Mucosa of stomach (tissue), 1 donor: ENCODE results near the gene OVCA2.

Experiments
- H3K27me3 ChIP-seq: one replicate; pipeline ENCODE4 v1.7.0; 2013; ENCODE audit warnings: mild to moderate bottlenecking, low read length; ENCODE audit not compliant: control insufficient read depth, insufficient read depth
- H3K36me3 ChIP-seq: one replicate; pipeline ENCODE4 v1.7.0; 2013; ENCODE audit warnings: low read length; ENCODE audit not compliant: control insufficient read depth, insufficient read depth
- H3K4me1 ChIP-seq: one replicate; pipeline ENCODE4 v1.7.0; 2013; ENCODE audit warnings: mild to moderate bottlenecking, low read length; ENCODE audit not compliant: control insufficient read depth, insufficient read depth
- H3K4me3 ChIP-seq: one replicate; pipeline ENCODE4 v1.7.0; 2013; ENCODE audit warnings: low read length
- H3K9ac ChIP-seq: one replicate; pipeline ENCODE4 v1.7.0; 2013; ENCODE audit warnings: mild to moderate bottlenecking, low read length, moderate library complexity
- H3K9me3 ChIP-seq: one replicate; pipeline ENCODE4 v1.7.0; 2013; ENCODE audit warnings: mild to moderate bottlenecking, low read length, moderate library complexity; ENCODE audit not compliant: control insufficient read depth
- donor health status: Pancreatic carcinoma.

OVCA2 gene

GRCh38 chr17:2028737-2029136 is 13.1 kb upstream of the OVCA2 start:
- Histone ChIP-seq H3K4me1 (peaks cover 29% of the 10 kb centered on the region), H3K36me3 (no peaks in the 10 kb centered on the region), H3K27me3 (peaks cover 46% of the 10 kb centered on the region), H3K9ac (no peak overlapping the region), H3K9me3 (no peaks in the 10 kb centered on the region), H3K4me3 (no peak overlapping the region)

- peaks cover 32% of the 10 kb centered on the region for H3K27me3 ChIP-seq
Observed at GRCh38 chr17:2029911-2030778, 11.7 kb upstream of the OVCA2 start, which contains the start of gene DPH1. Gene DPH1 (plus strand): TSS chr17:2030153. CDS start chr17:2030170, 17 bp downstream.

GRCh38 chr17:2030779-2031163 is 11.1 kb upstream of the OVCA2 start:
- Histone ChIP-seq H3K9me3 (no peaks in the 10 kb centered on the region), H3K4me1 (peaks cover 16% of the 10 kb centered on the region), H3K27me3 (peaks cover 26% of the 10 kb centered on the region), H3K36me3 (no peaks in the 10 kb centered on the region), H3K9ac (peak overlapping the region; percentile 63), H3K4me3 (peak overlapping the region; percentile 76)

More at GRCh38 chr17:2029911-2030778, 11.7 kb upstream of the OVCA2 start, which contains the start of gene DPH1:
- peaks cover 21% of the 10 kb centered on the region for H3K4me1 ChIP-seq
- no peaks in the 10 kb centered on the region for H3K9me3 ChIP-seq
- no peaks in the 10 kb centered on the region for H3K36me3 ChIP-seq
- H3K9ac ChIP-seq = peak within 1 kb of the TSS; percentile 63
- H3K4me3 ChIP-seq = peak within 1 kb of the TSS; percentile 76

- Histone ChIP-seq H3K36me3 (peaks cover 4% of the 10 kb centered on the region), H3K4me3 (no peak overlapping the region), H3K9ac (no peak overlapping the region), H3K27me3 (peaks cover 10% of the 10 kb centered on the region), H3K9me3 (no peaks in the 10 kb centered on the region), H3K4me1 (peaks cover 11% of the 10 kb centered on the region)
Observed at GRCh38 chr17:2033153-2033552, 8.7 kb upstream of the OVCA2 start.

GRCh38 chr17:2034157-2034556 is 7.7 kb upstream of the OVCA2 start:
- Histone ChIP-seq H3K27me3 (no peaks in the 10 kb centered on the region), H3K9me3 (no peaks in the 10 kb centered on the region), H3K4me3 (no peak overlapping the region), H3K4me1 (peaks cover 11% of the 10 kb centered on the region), H3K9ac (no peak overlapping the region), H3K36me3 (peaks cover 4% of the 10 kb centered on the region)

- H3K4me1 ChIP-seq = peaks cover 7% of the 10 kb centered on the region
- H3K4me3 ChIP-seq = no peak overlapping the region
- H3K27me3 ChIP-seq = no peaks in the 10 kb centered on the region
- peaks cover 4% of the 10 kb centered on the region for H3K36me3 ChIP-seq
- H3K9ac ChIP-seq = no peak overlapping the region
- no peaks in the 10 kb centered on the region for H3K9me3 ChIP-seq
Observed at GRCh38 chr17:2034806-2035540, 6.8 kb upstream of the OVCA2 start.

GRCh38 chr17:2035541-2036488 is 6.0 kb upstream of the OVCA2 start:
- Histone ChIP-seq H3K4me3 (no peak overlapping the region), H3K36me3 (peaks cover 4% of the 10 kb centered on the region), H3K4me1 (peaks cover 5% of the 10 kb centered on the region), H3K27me3 (no peaks in the 10 kb centered on the region), H3K9ac (no peak overlapping the region), H3K9me3 (no peaks in the 10 kb centered on the region)

- Histone ChIP-seq H3K4me3 (no peak overlapping the region), H3K36me3 (peaks cover 4% of the 10 kb centered on the region), H3K27me3 (no peaks in the 10 kb centered on the region), H3K9ac (no peak overlapping the region), H3K9me3 (no peaks in the 10 kb centered on the region), H3K4me1 (peaks cover 8% of the 10 kb centered on the region)
Observed at GRCh38 chr17:2037155-2037554, 4.7 kb upstream of the OVCA2 start.

GRCh38 chr17:2040219-2040827 is 1.5 kb upstream of the OVCA2 start:
- H3K9ac ChIP-seq = no peak overlapping the region
- H3K4me1 ChIP-seq = peaks cover 17% of the 10 kb centered on the region
- no peaks in the 10 kb centered on the region for H3K9me3 ChIP-seq
- no peak overlapping the region for H3K4me3 ChIP-seq
- no peaks in the 10 kb centered on the region for H3K27me3 ChIP-seq
- peaks cover 4% of the 10 kb centered on the region for H3K36me3 ChIP-seq

- peaks cover 17% of the 10 kb centered on the region for H3K4me1 ChIP-seq
- peak overlapping the region; percentile 86 for H3K9ac ChIP-seq
- peak overlapping the region; percentile 95 for H3K4me3 ChIP-seq
- peaks cover 4% of the 10 kb centered on the region for H3K36me3 ChIP-seq
- no peaks in the 10 kb centered on the region for H3K27me3 ChIP-seq
- no peaks in the 10 kb centered on the region for H3K9me3 ChIP-seq
Observed at GRCh38 chr17:2040942-2041560, 771 bp upstream of the OVCA2 start.

- Histone ChIP-seq H3K4me3 (peak overlapping the region; percentile 95), H3K36me3 (no peaks in the 10 kb centered on the region), H3K27me3 (no peaks in the 10 kb centered on the region), H3K9ac (peak overlapping the region; percentile 86), H3K4me1 (peaks cover 17% of the 10 kb centered on the region), H3K9me3 (no peaks in the 10 kb centered on the region)
Observed at GRCh38 chr17:2042390-2042847, 597 bp downstream of the OVCA2 start.
